Activated CD4-positive, alpha-beta T cell treated with anti-CD3 and anti-CD28 coated beads for 36 hours (primary cell): Measurements from ENCODE around the gene IFNL4. TPM values are rescaled to one million over a fixed set of nuclear protein-coding genes. Genes with fewer than 3 reads are reported as not detected.
"Not testable (repeated sequence)": the region's sequence is repeated elsewhere in the genome, so short reads cannot be mapped to it uniquely, and the experiment has no call there.

ENCODE experiments used
- ATAC-seq: fragments of 200-7000 bp; cut with Tn5 transposase; one replicate; pipeline ENCODE4 v1.10.0; 2021; ENCODE audit warnings: mild to moderate bottlenecking, moderate library complexity
- CTCF ChIA-PET: fragments of 350-600 bp; sonication (Branson Sonifier 250); formaldehyde crosslinking; loops from one replicate; lab custom pipeline; 2021; ENCODE audit warnings: antibody characterized with exemption; lab: Charles Lee
- POLR2A ChIA-PET: fragments of 350-600 bp; sonication (Branson Sonifier 250); formaldehyde crosslinking; loops from one replicate; lab custom pipeline; 2021; ENCODE audit warnings: antibody characterized with exemption, inconsistent platforms; lab: Charles Lee
- DNase-seq: peaks from one replicate; pipeline ENCODE4 v3.0.0-alpha.2; 2020
- H3K27ac Mint-ChIP-seq: one replicate; pipeline ENCODE4 v1.8.0; 2021; ENCODE audit warnings: mixed read lengths
- H3K27me3 Mint-ChIP-seq: one replicate; pipeline ENCODE4 v1.8.0; 2021; ENCODE audit warnings: mixed read lengths
- H3K36me3 Mint-ChIP-seq: one replicate; pipeline ENCODE4 v1.8.0; 2021; ENCODE audit warnings: low read depth, mixed read lengths
- H3K4me1 Mint-ChIP-seq: one replicate; pipeline ENCODE4 v1.8.0; 2021; ENCODE audit warnings: mixed read lengths
- H3K4me3 Mint-ChIP-seq: one replicate; pipeline ENCODE4 v1.8.0; 2021; ENCODE audit warnings: mild to moderate bottlenecking, moderate library complexity, mixed read lengths
- H3K9me3 Mint-ChIP-seq: one replicate; pipeline ENCODE4 v1.8.0; 2021; ENCODE audit warnings: low read depth, mixed read lengths
- intact Hi-C, 2 experiments: fragments of 100-400 bp; cut with DNase I in 1 of 2; cut with micrococcal nuclease in 1 of 2; formaldehyde crosslinking; loops; one replicate each; pipeline versions ENCODE4 v1.14.2 to v1.15.1; 2022 to 2024; cut with DNase I, micrococcal nuclease
- total RNA-seq, 2 experiments: library from RNA; stranded (reverse); gene quantifications; one replicate each; pipeline ENCODE4 v1.2.3, GENCODE V29; 2021

The IFNL4 gene
- total RNA-seq, 2 experiments from 2014 or later, result not detected

GRCh38 chr19:39270036-39270871 lies 21.6 kb upstream of the IFNL4 start:
- Mint-ChIP-seq H3K27me3 (peaks cover 11% of the 10 kb centered on the region), H3K4me1 (no peaks in the 10 kb centered on the region), H3K4me3 (no peak overlapping the region), H3K9me3 (no peaks in the 10 kb centered on the region), H3K36me3 (no peaks in the 10 kb centered on the region), H3K27ac (no peak overlapping the region)
- ATAC-seq (no peak), DNase-seq (no peak)
- POLR2A ChIA-PET, result interaction anchor here (0.5 to 0.6 kb wide), 2 partner anchors 43 to 161 kb away, joined by 3 read pairs; no protein-coding TSS in a partner anchor
- CTCF ChIA-PET, result no interaction called here
- intact Hi-C loops, result no loop called here

GRCh38 chr19:39269369-39269768 lies 20.7 kb upstream of the IFNL4 start:
- H3K9me3 Mint-ChIP-seq, H3K27ac Mint-ChIP-seq, intact Hi-C loops, H3K36me3 Mint-ChIP-seq, H3K4me1 Mint-ChIP-seq, CTCF ChIA-PET, DNase-seq, ATAC-seq, POLR2A ChIA-PET, H3K4me3 Mint-ChIP-seq: not testable (repeated sequence)
- peaks cover 17% of the 10 kb centered on the region for H3K27me3 Mint-ChIP-seq

- H3K4me3 Mint-ChIP-seq, CTCF ChIA-PET, H3K4me1 Mint-ChIP-seq, H3K9me3 Mint-ChIP-seq, H3K36me3 Mint-ChIP-seq, ATAC-seq, H3K27ac Mint-ChIP-seq, POLR2A ChIA-PET, intact Hi-C loops, DNase-seq: not testable (repeated sequence)
- peaks cover 22% of the 10 kb centered on the region for H3K27me3 Mint-ChIP-seq
These were observed 20.0 kb upstream of the IFNL4 start for GRCh38 chr19:39268531-39269223.

GRCh38 chr19:39268085-39268484 lies 19.4 kb upstream of the IFNL4 start, which contains the start of gene IFNL2:
Gene IFNL2 (plus strand): TSS chr19:39268396. CDS start chr19:39268569, 173 bp downstream.
- H3K4me1 Mint-ChIP-seq, H3K9me3 Mint-ChIP-seq, intact Hi-C loops, H3K27ac Mint-ChIP-seq, H3K4me3 Mint-ChIP-seq, POLR2A ChIA-PET, DNase-seq, H3K36me3 Mint-ChIP-seq: not testable (repeated sequence)
- CTCF ChIA-PET, result interaction anchor here (0.6 kb wide), 1 partner anchor 273 kb away, joined by 3 read pairs; no protein-coding TSS in a partner anchor
- peak; percentile 58 for ATAC-seq
- peaks cover 27% of the 10 kb centered on the region for H3K27me3 Mint-ChIP-seq

GRCh38 chr19:39265321-39265916 lies 16.8 kb upstream of the IFNL4 start:
- Mint-ChIP-seq H3K4me3 (no peak overlapping the region), H3K9me3 (no peaks in the 10 kb centered on the region), H3K27ac (no peak overlapping the region), H3K4me1 (peaks cover 2% of the 10 kb centered on the region), H3K36me3 (no peaks in the 10 kb centered on the region), H3K27me3 (peaks cover 38% of the 10 kb centered on the region)
- peak; percentile 12 for ATAC-seq
- ChIA-PET CTCF (interaction anchor here (0.7 kb wide), 1 partner anchor 155 kb away, joined by 3 read pairs; no protein-coding TSS in a partner anchor), POLR2A (no interaction called here)
- intact Hi-C loops, result no loop called here
- DNase-seq, result peak; percentile 33

DNA sequence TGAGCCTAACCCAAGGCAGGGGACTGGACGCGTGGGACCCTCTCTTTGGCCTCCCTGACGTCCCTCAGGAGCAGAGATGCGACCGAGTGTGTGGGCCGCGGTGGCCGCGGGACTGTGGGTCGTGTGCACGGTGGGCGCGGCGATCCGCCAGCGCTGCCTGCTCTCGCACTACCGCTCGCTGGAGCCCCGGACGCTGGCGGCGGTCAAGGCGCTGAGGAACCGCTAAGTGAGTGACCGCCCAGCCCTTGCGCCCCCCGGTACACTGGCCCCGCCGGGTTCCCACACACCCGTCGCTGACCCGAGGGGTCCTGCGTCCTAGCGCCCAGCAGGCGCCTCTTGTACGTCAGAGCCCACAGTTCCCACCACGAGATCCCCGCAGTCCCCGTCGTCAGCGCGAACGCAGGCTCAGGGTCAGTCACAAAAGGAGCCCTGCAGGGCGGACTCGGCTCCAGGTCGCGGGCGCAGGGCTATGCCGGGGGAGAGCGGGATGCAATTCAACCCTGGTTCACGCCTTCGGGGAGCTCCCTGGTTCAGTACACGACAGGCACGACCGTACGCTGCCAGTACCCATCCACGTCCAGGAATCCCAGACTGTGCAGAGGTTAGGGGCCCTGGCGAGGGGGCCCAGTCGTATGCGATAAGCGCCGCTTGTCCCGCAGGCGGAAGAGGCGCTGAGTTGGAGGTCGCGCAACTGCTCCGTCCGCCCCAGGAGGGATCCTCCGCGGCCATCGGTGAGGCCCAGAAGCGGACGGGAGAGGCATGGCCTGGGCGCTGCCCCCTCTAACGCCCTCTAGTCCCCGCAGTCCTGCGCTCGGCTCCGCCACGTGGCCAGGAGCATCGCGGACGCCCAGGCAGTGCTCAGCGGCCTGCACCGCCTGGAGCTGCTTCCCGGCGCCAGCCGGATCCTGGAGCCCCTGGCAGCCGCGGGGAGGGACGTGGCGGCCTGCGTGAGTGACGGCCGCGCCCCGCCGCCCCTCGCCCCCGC lies 15.9 kb upstream of the IFNL4 start:
- ChIA-PET CTCF (interaction anchor here (0.7 kb wide), 1 partner anchor 155 kb away, joined by 3 read pairs; no protein-coding TSS in a partner anchor), POLR2A (no interaction called here)
- Mint-ChIP-seq H3K9me3 (no peaks in the 10 kb centered on the region), H3K4me1 (peaks cover 2% of the 10 kb centered on the region), H3K27me3 (peaks cover 36% of the 10 kb centered on the region), H3K4me3 (no peak overlapping the region), H3K36me3 (no peaks in the 10 kb centered on the region), H3K27ac (no peak overlapping the region)
- ATAC-seq, result peak; percentile 42
- intact Hi-C loops, result no loop called here
- DNase-seq, result peak; percentile 8

DNA sequence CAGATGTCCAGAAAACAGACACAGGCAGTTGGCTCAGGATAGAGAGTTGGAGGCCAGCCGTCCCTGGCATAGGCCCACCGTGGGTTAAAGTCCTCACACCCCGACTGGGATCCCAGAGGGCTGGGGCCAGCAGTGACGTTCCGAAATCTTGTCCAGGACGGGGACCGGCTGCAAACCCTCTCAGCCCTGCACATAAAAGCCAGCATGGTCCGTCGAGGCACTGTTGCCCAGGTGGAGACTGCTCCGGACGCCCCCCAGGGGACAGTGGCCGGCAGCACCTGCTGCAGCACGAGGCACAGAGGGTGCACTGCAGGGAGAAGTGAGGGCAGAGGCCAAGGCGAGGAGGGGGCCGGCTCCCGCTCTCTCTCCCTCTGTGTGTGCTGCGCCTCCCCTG lies 15.3 kb upstream of the IFNL4 start:
- POLR2A ChIA-PET, result no interaction called here
- CTCF ChIA-PET, result no interaction called here
- DNase-seq (no peak), ATAC-seq (no peak)
- H3K4me1 Mint-ChIP-seq, result peaks cover 2% of the 10 kb centered on the region
- no peaks in the 10 kb centered on the region for H3K9me3 Mint-ChIP-seq
- intact Hi-C loops, result no loop called here
- H3K27me3 Mint-ChIP-seq, result peaks cover 36% of the 10 kb centered on the region
- H3K36me3 Mint-ChIP-seq, result no peaks in the 10 kb centered on the region
- H3K27ac Mint-ChIP-seq, result no peak overlapping the region
- H3K4me3 Mint-ChIP-seq, result no peak overlapping the region

GRCh38 chr19:39262496-39262895 lies 13.8 kb upstream of the IFNL4 start:
- CTCF ChIA-PET, result interaction anchor here (1.5 kb wide), 1 partner anchor 11 kb away, joined by 4 read pairs; no protein-coding TSS in a partner anchor
- POLR2A ChIA-PET, result no interaction called here
- no peaks in the 10 kb centered on the region for H3K9me3 Mint-ChIP-seq
- no peaks in the 10 kb centered on the region for H3K36me3 Mint-ChIP-seq
- intact Hi-C loops, result no loop called here
- DNase-seq (no peak), ATAC-seq (no peak)
- no peak overlapping the region for H3K27ac Mint-ChIP-seq
- peaks cover 7% of the 10 kb centered on the region for H3K4me1 Mint-ChIP-seq
- no peak overlapping the region for H3K4me3 Mint-ChIP-seq
- H3K27me3 Mint-ChIP-seq, result peaks cover 36% of the 10 kb centered on the region

GRCh38 chr19:39261704-39262103 lies 13.0 kb upstream of the IFNL4 start:
- Mint-ChIP-seq H3K36me3 (no peaks in the 10 kb centered on the region), H3K27ac (no peak overlapping the region), H3K9me3 (no peaks in the 10 kb centered on the region), H3K4me3 (no peak overlapping the region), H3K4me1 (peaks cover 7% of the 10 kb centered on the region), H3K27me3 (peaks cover 36% of the 10 kb centered on the region)
- POLR2A ChIA-PET, result no interaction called here
- ATAC-seq (no peak), DNase-seq (no peak)
- CTCF ChIA-PET, result interaction anchor here (1.5 kb wide), 1 partner anchor 10 kb away, joined by 4 read pairs; no protein-coding TSS in a partner anchor
- intact Hi-C loops, result no loop called here

GRCh38 chr19:39257227-39257626 lies 8.6 kb upstream of the IFNL4 start:
- peaks cover 4% of the 10 kb centered on the region for H3K4me1 Mint-ChIP-seq
- H3K27ac Mint-ChIP-seq, result no peak overlapping the region
- DNase-seq (no peak), ATAC-seq (no peak)
- no peaks in the 10 kb centered on the region for H3K9me3 Mint-ChIP-seq
- CTCF ChIA-PET, result interaction anchor here (1.2 kb wide), 1 partner anchor 47 kb away, joined by 3 read pairs; no protein-coding TSS in a partner anchor
- POLR2A ChIA-PET, result interaction anchor here (0.7 kb wide), 1 partner anchor 17 kb away, joined by 3 read pairs; no protein-coding TSS in a partner anchor
- peaks cover 11% of the 10 kb centered on the region for H3K27me3 Mint-ChIP-seq
- H3K36me3 Mint-ChIP-seq, result no peaks in the 10 kb centered on the region
- intact Hi-C loops, result no loop called here
- no peak overlapping the region for H3K4me3 Mint-ChIP-seq
